MM.1S (cell line): ENCODE measurements around the gene RAPGEF3.

ENCODE experiments used
- DNase-seq: peaks from one replicate; pipeline ENCODE4 v3.0.0-alpha.2; 2015
- H2AFZ ChIP-seq: fragments of 300-600 bp; sonication (generic); 2 replicates; pipeline ENCODE4 v1.6.0; 2016; ENCODE audit warnings: antibody characterized with exemption, low read length
- H3F3A ChIP-seq: fragments of 300-600 bp; sonication (generic); 2 replicates; pipeline ENCODE4 v1.6.1; 2016; ENCODE audit warnings: mild to moderate bottlenecking, antibody characterized with exemption, low read length, moderate library complexity, mixed read lengths; ENCODE audit not compliant: insufficient read depth
- H3K27ac ChIP-seq: fragments of 300-600 bp; sonication (generic); 2 replicates; pipeline ENCODE4 v1.5.1; 2016; ENCODE audit warnings: mild to moderate bottlenecking, low read length
- H3K27me3 ChIP-seq: fragments of 300-600 bp; sonication (generic); replicated peaks from 2 replicates; pipeline ENCODE4 v1.6.0; 2016; ENCODE audit warnings: low read length; ENCODE audit not compliant: insufficient read depth
- H3K36me3 ChIP-seq: fragments of 300-600 bp; sonication (generic); replicated peaks from 2 replicates; pipeline ENCODE4 v1.6.1; 2016; ENCODE audit warnings: mild to moderate bottlenecking, low read length, mixed read lengths; ENCODE audit not compliant: insufficient read depth
- H3K4me1 ChIP-seq: fragments of 300-600 bp; sonication (generic); 2 replicates; pipeline ENCODE4 v1.6.1; 2016; ENCODE audit warnings: low read length, mixed read lengths
- H3K4me2 ChIP-seq: fragments of 300-600 bp; sonication (generic); 2 replicates; pipeline ENCODE4 v1.6.0; 2016; ENCODE audit warnings: low read depth, low read length
- H3K4me3 ChIP-seq: fragments of 300-600 bp; sonication (generic); 2 replicates; pipeline ENCODE4 v1.5.1; 2016; ENCODE audit warnings: low read length, mixed read lengths
- H3K79me2 ChIP-seq: fragments of 300-600 bp; sonication (generic); 2 replicates; pipeline ENCODE4 v1.6.1; 2016; ENCODE audit warnings: mixed run types, low read length, mixed read lengths
- H3K9ac ChIP-seq: fragments of 300-600 bp; sonication (generic); 2 replicates; pipeline ENCODE4 v1.6.1; 2016; ENCODE audit warnings: low read length, mixed read lengths
- H3K9me2 ChIP-seq: fragments of 300-600 bp; sonication (generic); replicated peaks from 2 replicates; pipeline ENCODE4 v1.6.1; 2016; ENCODE audit warnings: mild to moderate bottlenecking, low read length, mixed read lengths; ENCODE audit not compliant: insufficient read depth
- H3K9me3 ChIP-seq: fragments of 300-600 bp; sonication (generic); replicated peaks from 2 replicates; pipeline ENCODE4 v1.6.1; 2016; ENCODE audit warnings: mild to moderate bottlenecking, low read length, mixed read lengths; ENCODE audit not compliant: insufficient read depth
- H4K20me1 ChIP-seq: fragments of 300-600 bp; sonication (generic); 2 replicates; pipeline ENCODE4 v1.6.1; 2016; ENCODE audit warnings: mild to moderate bottlenecking, low read length, moderate library complexity, mixed read lengths; ENCODE audit not compliant: insufficient read depth
- EZH2 ChIP-seq: fragments of 300-600 bp; sonication (generic); optimal IDR thresholded peaks from 2 replicates; pipeline ENCODE3; 2017; ENCODE audit warnings: low read depth, mild to moderate bottlenecking, antibody characterized with exemption, low read length, mixed read lengths
- EZH2phosphoT487 ChIP-seq: fragments of 300-600 bp; sonication (generic); IDR thresholded peaks from 2 replicates; pipeline ENCODE4 v1.6.1; 2018; ENCODE audit warnings: antibody characterized with exemption, low read length
- TF ChIP-seq, protein P1 (sequence below): fragments of 300-600 bp; sonication (generic); IDR thresholded peaks from 2 replicates; pipeline ENCODE4 v1.5.1; 2016; ENCODE audit warnings: antibody characterized with exemption, low read length, mixed read lengths

Gene RAPGEF3

DNA sequence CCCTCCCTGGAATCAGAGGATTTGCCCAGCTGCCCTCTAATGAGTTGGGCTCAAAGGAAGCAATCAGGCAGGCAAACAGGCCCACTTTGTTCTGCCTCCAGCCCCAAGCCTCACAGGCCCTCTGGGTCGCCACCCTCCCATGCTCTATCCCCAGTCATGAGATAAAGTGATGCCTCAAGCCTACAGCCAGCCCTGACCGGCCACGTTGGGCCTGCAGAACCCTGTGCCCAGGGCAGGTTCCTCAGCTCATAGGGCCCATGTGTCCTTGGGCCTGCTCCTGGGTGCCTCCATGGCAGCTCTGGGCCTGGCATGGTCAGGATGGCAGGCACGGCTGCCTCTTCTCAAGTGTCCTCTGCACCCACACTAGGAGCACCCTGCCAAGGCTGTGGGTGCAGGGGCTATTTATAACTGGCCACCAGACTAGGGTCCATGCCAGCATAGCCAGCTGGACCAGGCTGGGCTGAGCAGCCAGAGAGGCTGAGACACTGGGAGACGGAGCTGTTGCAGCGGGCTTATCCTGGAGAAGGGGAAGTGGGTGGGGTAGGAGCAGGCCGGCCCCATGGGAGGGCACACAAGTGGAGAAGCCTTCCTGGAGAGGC lies 40.8 kb upstream of the RAPGEF3 start:
- Histone ChIP-seq H3K27ac (no peak overlapping the region), H3K9me2 (no peaks in the 10 kb centered on the region), H3K4me1 (peaks cover 18% of the 10 kb centered on the region), H3K79me2 (peaks cover 70% of the 10 kb centered on the region), H4K20me1 (no peaks in the 10 kb centered on the region), H3F3A (no peaks in the 10 kb centered on the region), H2AFZ (no peak overlapping the region), H3K9ac (no peak overlapping the region), H3K36me3 (no peaks in the 10 kb centered on the region), H3K4me2 (no peak overlapping the region), H3K4me3 (no peak overlapping the region), H3K27me3 (no peaks in the 10 kb centered on the region), H3K9me3 (no peaks in the 10 kb centered on the region)
- TF ChIP-seq, protein P1, sequence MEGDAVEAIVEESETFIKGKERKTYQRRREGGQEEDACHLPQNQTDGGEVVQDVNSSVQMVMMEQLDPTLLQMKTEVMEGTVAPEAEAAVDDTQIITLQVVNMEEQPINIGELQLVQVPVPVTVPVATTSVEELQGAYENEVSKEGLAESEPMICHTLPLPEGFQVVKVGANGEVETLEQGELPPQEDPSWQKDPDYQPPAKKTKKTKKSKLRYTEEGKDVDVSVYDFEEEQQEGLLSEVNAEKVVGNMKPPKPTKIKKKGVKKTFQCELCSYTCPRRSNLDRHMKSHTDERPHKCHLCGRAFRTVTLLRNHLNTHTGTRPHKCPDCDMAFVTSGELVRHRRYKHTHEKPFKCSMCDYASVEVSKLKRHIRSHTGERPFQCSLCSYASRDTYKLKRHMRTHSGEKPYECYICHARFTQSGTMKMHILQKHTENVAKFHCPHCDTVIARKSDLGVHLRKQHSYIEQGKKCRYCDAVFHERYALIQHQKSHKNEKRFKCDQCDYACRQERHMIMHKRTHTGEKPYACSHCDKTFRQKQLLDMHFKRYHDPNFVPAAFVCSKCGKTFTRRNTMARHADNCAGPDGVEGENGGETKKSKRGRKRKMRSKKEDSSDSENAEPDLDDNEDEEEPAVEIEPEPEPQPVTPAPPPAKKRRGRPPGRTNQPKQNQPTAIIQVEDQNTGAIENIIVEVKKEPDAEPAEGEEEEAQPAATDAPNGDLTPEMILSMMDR: no peak
- TF ChIP-seq EZH2phosphoT487: no peak
- TF ChIP-seq EZH2: no peak
- DNase-seq: no peak

DNA sequence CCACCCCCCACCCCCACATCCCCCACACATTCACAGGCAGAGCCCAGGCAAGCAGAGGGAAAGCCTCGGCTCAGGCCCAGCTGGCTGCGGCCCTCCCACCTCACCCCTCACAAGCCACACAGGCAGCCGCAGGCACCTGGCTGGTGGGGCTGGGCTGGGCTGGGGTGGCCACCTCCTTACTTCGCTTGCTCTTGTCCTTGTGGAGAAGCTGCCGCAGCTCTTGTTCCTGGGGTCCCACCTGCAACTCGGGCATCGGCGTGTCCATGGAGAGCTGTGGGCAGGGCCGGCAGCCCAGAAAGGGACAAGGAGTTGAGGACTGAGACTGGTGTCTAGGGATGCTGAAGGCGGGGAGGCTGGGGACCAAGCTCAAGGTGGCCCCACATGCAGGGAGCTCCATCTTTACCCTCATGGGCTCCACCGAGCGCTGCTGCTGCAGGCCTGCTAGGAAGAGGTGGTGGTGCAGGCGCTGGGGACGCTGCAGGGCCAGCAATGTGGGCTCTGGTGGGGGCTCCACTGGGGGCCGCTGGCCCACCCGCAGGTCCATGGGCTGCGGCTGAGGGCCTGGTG lies 39.8 kb upstream of the RAPGEF3 start:
- no peak overlapping the region for H3K27ac ChIP-seq
- DNase-seq: no peak
- no peaks in the 10 kb centered on the region for H3F3A ChIP-seq
- peaks cover 8% of the 10 kb centered on the region for H3K4me1 ChIP-seq
- no peak overlapping the region for H3K4me3 ChIP-seq
- TF ChIP-seq EZH2phosphoT487: no peak
- no peak for TF ChIP-seq EZH2
- TF ChIP-seq, protein P1: no peak
- H4K20me1 ChIP-seq: no peaks in the 10 kb centered on the region
- H3K27me3 ChIP-seq: no peaks in the 10 kb centered on the region
- no peaks in the 10 kb centered on the region for H3K36me3 ChIP-seq
- H3K9me2 ChIP-seq: no peaks in the 10 kb centered on the region
- H2AFZ ChIP-seq: no peak overlapping the region
- H3K9ac ChIP-seq: no peak overlapping the region
- H3K4me2 ChIP-seq: no peak overlapping the region
- H3K9me3 ChIP-seq: no peaks in the 10 kb centered on the region
- peaks cover 60% of the 10 kb centered on the region for H3K79me2 ChIP-seq

DNA sequence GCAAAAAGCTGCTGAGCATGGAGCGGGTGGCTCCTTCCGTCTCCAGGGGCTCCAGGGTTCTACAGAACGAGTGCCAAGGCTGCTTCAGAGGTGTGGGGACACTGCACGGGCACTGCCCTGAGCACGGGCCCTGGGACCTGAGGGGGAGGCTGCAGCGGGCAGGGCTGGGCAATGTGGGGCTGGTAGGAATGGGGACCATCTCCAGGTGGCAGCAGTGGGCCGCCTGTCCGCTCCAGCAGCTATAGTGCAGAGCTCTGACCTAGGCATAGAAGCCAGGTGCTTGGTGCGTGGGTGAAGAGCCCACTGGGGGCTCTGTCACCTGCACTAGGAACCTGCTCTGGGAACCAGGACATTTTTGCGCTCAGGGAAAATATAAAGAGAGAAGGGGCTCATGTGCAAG lies 38.8 kb upstream of the RAPGEF3 start:
- no peak overlapping the region for H3K9ac ChIP-seq
- H2AFZ ChIP-seq: no peak overlapping the region
- no peaks in the 10 kb centered on the region for H3K36me3 ChIP-seq
- H3K4me1 ChIP-seq: no peaks in the 10 kb centered on the region
- H3K4me3 ChIP-seq: no peak overlapping the region
- H3F3A ChIP-seq: no peaks in the 10 kb centered on the region
- DNase-seq: no peak
- no peak overlapping the region for H3K4me2 ChIP-seq
- no peaks in the 10 kb centered on the region for H3K9me2 ChIP-seq
- peaks cover 53% of the 10 kb centered on the region for H3K79me2 ChIP-seq
- H4K20me1 ChIP-seq: no peaks in the 10 kb centered on the region
- no peaks in the 10 kb centered on the region for H3K27me3 ChIP-seq
- no peaks in the 10 kb centered on the region for H3K9me3 ChIP-seq
- H3K27ac ChIP-seq: no peak overlapping the region
- no peak for TF ChIP-seq EZH2phosphoT487
- TF ChIP-seq, protein P1: peak; percentile 47
